GM21717 (cell line): ENCODE data around the gene POFUT1.
"Not testable (repeated sequence)": the region's sequence is repeated elsewhere in the genome, so short reads cannot be mapped to it uniquely, and the experiment has no call there.

Source experiments
- ATAC-seq: cut with Tn5 transposase; IDR thresholded peaks from one replicate; pipeline ENCODE4 v1.9.1; 2021; ENCODE audit warnings: mild to moderate bottlenecking, moderate library complexity; ENCODE audit not compliant: unreplicated experiment

The POFUT1 gene

DNA sequence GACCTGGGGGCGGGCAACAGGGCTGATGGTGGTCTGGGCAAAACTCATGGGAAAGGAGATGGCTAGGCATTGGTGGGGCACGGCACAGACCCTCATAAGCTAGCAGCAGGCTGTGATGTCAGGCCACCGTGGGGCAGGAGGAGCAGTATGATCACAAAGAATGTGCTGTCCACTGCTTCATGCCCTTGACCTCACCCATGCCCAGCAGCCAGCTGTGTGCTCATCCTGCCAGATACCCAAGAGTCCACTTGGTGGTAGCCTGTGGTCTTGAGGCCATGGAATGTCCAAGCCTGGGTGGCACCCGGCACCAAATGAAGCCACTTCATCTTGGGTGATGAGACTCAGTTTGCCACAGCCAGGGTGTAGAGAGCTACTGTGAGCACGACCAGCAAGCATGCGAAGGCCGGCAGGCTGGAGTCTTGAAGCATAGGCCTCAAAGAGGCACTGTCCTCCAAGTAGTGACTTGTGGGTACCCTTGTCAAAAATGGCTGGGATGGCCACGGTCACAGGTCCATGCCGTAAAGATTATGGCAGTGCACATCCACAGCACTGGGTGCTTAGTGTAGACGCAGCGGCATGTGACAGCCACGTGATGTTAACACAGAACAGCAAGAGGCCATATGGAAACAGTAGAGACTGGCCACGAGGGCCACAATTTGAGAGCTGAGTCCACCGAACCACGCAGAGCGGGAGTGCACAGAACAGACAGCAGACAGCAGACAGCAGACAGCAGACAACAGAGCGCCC is 19.1 kb upstream of the POFUT1 start:
- ATAC-seq = no peak

- no peak for ATAC-seq
Measured at GRCh38 chr20:32189123-32189410, 18.6 kb upstream of the POFUT1 start.

DNA sequence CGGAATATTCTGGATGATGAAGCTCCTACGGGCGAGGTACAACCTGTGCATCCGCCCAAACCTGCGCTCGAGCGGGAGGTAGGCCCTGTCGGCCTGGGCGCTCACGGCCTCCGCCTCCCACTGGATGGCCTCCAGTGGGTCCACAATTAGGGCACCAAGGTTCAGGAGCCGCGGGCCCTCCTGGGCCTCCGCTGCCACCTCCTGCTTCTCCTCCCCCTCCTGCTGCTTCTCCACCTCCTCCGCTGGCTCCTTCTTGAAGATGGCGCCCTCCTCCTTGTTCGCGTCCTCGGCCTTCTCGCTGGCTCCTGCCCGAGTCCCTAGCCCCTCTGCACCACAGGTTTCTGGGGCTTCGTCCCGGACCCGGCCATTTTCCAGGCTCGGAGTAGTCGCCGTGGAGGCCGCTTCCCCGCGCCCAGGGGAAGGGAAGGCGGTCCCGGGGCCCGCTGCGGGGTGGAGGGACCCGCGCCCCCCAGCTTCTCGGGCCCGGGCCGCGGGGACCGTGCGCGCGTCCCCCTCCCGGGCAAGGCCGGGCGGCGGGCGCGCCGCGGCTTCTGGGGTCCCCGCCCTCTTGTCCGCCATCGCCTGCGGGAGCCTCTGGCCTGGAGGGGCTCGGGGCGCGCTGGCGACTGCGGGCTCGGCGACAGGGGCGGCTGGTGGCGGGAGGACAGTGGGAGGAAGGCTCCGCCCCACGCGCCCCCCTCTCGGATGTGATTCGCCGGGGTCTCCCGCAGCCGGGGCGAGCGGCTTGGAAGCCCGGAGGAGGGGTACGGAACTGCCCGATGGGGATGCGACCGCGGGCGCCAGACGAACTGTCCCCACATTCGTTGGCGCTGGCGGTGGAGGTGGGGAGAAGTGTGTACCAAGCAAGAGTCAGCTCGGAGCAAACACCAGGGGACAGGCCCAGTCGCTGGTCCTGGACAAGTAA is 17.7 kb upstream of the POFUT1 start:
- ATAC-seq = no peak

DNA sequence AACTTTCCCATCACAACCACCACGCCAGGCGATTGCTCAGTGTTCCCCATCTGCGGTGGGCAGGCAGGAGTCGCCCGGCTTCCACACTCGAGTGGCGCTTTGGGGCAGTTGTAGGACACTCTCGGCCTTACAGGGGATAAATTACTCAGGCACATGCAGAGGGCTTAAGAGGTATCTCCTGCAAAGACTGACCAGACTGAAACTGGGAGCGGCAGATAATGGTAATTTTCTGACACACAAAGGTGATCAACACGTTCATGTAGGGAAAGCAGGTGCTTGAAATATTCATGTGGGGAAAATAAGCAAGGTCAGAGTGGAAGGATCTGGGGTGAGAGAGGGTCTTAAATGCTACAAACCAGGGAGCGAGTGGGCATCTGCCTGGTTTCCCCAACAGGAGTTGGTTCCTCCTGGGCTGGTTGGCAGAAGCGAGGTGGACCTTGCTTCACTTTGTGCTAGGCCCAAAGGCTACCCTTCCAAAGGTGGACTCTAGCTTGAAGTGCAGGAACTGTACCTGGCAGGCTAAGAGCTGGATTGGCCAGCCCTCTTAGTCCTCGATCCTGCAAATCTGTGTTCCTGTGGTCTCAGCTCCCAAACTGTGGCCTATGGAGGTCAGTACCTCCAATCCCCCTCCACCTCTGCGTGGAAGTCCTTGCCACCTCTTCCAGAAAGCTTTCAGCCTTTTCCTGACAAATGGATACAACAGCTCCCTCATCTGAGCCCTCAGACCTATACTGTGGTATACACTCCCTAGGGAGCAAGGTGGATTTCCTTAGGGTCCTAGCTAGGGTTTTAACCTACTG is 16.9 kb upstream of the POFUT1 start:
- ATAC-seq = no peak

- ATAC-seq = no peak
Measured at GRCh38 chr20:32191422-32191821, 16.3 kb upstream of the POFUT1 start.

- no peak for ATAC-seq
Measured at GRCh38 chr20:32191873-32192272, 15.8 kb upstream of the POFUT1 start.

- no peak for ATAC-seq
Measured at GRCh38 chr20:32192698-32193097, 15.0 kb upstream of the POFUT1 start.

DNA sequence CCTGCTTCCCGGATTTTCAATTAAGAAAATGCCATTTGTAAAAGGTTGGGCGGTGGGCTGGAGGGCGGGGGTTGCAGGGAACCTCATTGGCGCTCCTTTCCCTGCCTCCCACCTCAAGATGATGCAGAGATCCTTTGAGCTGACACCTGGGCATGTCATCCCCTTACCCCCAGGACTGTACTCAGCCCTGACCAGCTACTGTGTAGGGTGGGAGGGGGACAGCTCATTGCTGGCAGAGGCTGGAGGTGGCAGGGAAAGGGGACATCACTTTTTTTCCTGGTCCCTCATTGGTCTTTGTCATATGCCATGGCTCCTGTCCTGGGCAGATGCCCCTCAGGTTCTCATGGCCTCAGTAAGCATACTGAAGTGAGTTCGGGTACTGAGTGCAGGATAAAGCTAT is 14.3 kb upstream of the POFUT1 start:
- ATAC-seq = not testable (repeated sequence)

DNA sequence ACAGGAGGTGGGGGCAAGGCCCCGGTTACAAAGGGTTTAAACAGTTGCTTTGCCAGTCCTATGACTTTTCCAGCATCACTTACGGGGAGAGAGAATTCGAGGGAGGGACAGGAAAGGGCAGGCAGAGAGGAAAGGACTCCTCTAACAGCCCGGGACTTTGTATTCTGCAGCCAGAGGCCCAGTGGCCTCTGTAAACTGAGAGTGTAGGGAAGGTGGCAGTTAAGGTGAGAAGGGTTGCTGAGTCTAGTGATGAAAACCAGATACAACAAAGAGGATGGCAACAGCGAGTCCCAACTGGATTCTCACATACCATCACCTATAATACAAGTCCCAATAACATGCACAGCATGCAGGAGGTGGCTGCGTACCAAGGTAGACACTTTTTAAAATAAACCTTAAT is 13.7 kb upstream of the POFUT1 start:
- ATAC-seq = no peak

DNA sequence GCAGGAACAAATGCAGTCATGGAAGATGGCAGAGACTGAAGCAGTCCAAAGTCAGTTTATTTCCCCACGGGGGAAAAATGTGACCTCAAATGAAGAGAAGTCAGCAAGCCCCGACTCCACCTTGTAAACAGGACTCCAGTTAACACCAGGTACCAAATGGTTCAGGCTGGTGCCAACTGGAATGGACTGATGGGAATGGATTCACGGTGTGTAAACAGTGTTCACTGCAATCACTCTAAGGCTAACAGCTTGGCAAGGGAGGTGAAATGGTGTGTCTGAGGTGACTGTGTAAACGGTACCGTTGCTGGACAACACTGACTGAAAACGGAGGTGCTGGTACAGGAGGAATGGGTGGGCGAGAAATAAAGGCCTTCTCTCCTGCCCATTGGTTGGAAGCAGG is 12.1 kb upstream of the POFUT1 start:
- no peak for ATAC-seq

DNA sequence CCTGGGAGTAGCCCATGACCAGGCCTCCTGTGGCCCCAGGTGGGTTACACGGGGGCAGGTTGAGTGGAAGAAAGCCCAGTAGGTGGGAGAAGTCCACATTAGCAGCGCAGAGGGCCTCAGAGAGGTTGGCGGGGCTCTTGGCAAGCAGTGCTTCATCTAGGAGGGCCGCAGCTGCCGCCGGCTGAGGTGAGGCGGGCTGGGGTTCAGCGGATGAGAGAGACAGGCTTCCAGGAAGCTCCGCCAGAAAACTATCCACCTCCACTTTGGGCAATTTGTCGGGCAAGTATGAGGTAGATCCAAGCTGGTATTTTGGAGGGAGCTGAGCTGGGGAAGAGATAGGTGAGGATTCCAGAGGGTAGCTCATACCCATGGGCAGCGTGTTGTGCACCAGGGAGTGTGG is 11.1 kb upstream of the POFUT1 start:
- not testable (repeated sequence) for ATAC-seq

DNA sequence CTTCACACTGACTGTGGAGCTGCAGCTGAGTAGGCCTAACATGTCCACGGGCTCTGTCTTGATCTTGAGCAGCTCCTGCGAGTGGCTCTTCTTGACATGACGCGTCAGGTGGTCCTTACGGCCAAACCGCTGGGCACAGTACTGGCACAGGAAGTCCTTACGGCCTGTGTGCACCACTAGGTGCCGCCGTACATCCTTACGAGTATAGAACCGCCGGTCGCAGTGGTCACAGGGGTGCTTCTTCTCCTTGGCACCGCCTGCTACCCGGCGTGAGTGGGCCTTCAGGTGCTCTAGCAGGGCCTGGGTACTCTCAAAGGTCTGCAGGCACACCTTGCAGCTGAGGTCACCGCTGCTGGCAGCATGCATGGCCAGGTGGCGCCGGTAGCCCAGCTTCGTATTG is 10.5 kb upstream of the POFUT1 start:
- not testable (repeated sequence) for ATAC-seq

- no peak for ATAC-seq
Measured at GRCh38 chr20:32199006-32199405, 8.7 kb upstream of the POFUT1 start.

DNA sequence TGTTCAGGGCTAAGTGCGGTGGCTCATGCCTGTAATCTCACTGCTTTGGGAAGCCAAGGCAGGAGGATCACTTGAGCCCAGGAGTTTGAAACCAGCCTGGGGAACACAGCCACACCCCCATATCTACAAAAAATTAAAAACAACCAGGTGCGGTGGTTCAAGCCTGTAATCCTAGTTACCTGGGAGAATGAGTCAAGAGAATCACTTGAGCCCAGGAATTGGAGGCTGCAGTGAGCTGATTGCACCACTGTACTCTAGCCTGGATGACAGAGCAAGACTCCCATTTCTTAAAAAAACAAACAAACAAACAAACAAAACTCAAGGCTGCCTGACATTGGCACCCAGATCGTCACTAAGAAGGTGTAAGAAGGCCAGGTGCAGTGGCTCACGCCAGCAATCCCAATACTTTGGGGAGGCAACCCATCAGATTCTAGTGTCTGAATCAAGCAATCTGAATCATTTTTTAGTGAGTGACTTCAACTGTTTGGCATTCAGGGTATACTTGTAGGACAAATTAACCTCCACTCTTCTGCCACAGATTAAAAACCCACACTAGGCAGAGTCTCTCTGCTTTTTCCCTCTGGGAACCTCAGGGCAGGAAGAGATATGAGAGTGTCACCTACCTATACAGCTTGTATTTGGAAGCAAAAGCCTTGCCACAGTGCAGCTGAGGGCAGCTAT is 6.2 kb upstream of the POFUT1 start:
- ATAC-seq = no peak

DNA sequence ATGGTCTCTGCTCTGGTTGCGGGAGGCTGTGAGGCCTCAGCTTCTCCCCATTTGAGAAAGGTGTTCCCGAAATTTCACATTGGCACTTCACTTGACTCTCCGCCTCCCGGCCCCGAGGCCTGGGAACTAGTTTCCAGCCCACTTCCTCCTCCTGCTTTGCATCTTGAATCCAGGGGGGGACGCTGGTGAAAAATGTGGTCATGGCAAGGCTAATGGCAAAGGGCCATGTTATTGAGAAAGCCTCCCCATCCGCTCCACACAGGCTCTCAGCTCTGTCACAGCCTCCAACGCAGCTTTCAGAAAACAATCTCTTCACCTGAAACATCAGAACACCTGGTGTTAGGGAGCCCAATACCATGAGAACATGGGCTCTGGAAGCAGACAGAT is 5.7 kb upstream of the POFUT1 start:
- no peak for ATAC-seq

- no peak for ATAC-seq
Measured at GRCh38 chr20:32203356-32204204, 4.1 kb upstream of the POFUT1 start.

- ATAC-seq = no peak
Measured at GRCh38 chr20:32204205-32205109, 3.2 kb upstream of the POFUT1 start.

GRCh38 chr20:32205110-32205842 is 2.4 kb upstream of the POFUT1 start:
- ATAC-seq = no peak
